ENCODE measurements around the gene KLHL26.

DNA sequence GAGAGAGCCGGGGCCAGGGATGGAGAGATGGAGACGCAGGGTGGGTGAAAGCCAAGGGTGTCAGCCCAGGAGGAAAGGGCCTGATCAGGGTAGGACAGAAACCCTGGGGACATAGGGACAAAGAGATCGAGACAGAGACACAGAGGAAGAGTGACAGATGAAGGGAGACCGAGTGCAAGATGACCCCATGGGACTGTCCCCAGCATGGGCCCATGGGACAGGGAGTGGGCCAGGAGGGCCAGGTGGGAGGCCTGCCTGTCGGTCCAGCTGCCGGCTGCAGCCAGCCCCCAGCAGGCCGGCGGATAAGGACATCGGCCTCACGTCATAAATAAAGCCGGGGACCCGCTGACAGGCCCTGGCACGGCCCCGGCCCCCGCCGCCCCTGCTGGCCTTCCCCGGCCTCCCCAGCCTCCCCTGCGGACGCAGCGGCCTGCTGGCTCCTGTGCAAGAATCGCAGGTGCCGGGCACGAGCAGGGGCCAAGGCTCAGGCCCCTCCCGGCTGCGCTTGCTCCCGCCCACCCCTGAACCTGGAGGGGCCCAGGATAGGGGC is 41.9 kb upstream of the KLHL26 start:
- TF ChIP-seq CTCF (IDR thresholded peaks at IDR 0.05; ENCODE audit: low read length) (no peak), EZH2 (optimal IDR thresholded peaks at IDR 0.05; ENCODE audit: low read depth, low read length) (no peak)

Data from MM.1S (cell line).